H1 (cell line): ENCODE results near the gene CLEC1B. TPM values are rescaled to one million over a fixed set of nuclear protein-coding genes. Genes with fewer than 3 reads are reported as not detected.

ENCODE experiments used
- CTCF ChIA-PET: fragments of 300-600 bp; sonication (Branson Sonifier 250); formaldehyde crosslinking; loops from one replicate; lab custom pipeline; 2021; ENCODE audit not compliant: partially characterized antibody; lab: Charles Lee
- POLR2A ChIA-PET: fragments of 300-600 bp; sonication (Branson Sonifier 250); formaldehyde crosslinking; loops from one replicate; lab custom pipeline; 2021; ENCODE audit warnings: inconsistent platforms; ENCODE audit not compliant: partially characterized antibody; lab: Charles Lee
- DNase-seq, 2 experiments: peaks; one replicate each; pipeline versions ENCODE4 v3.0.0 to v3.0.0-alpha.2; 2010 to 2022; ENCODE audit warnings: low spot score in 2 of 2, low read depth in 1 of 2, mixed read lengths in 1 of 2
- FAIRE-seq: peaks from 2 replicates; lab custom pipeline; 2011; peaks lifted over from hg19 to GRCh38; lab: Jason Lieb, UNC
- H2AFZ ChIP-seq: 2 replicates; pipeline ENCODE4 v1.8.1; 2012; ENCODE audit warnings: low read length, inconsistent platforms
- H2AK5ac ChIP-seq: 2 replicates; pipeline ENCODE4 v1.6.1; 2013; ENCODE audit warnings: low read depth, low read length
- H2BK120ac ChIP-seq: replicated peaks from 2 replicates; pipeline ENCODE3; 2013; ENCODE audit warnings: low read depth, low read length, inconsistent platforms
- H2BK12ac ChIP-seq: 2 replicates; pipeline ENCODE4 v1.6.1; 2013; ENCODE audit warnings: low read depth, low read length
- H2BK15ac ChIP-seq: 2 replicates; pipeline ENCODE4 v1.6.1; 2013; ENCODE audit warnings: low read length
- H2BK20ac ChIP-seq: 2 replicates; pipeline ENCODE4 v1.6.1; 2013; ENCODE audit warnings: low read length
- H2BK5ac ChIP-seq: 2 replicates; pipeline ENCODE4 v1.6.1; 2013; ENCODE audit warnings: low read depth, low read length
- H3K14ac ChIP-seq: 2 replicates; pipeline ENCODE4 v1.6.1; 2013; ENCODE audit warnings: inconsistent platforms; ENCODE audit not compliant: insufficient read length
- H3K18ac ChIP-seq: 2 replicates; pipeline ENCODE4 v1.6.1; 2013; ENCODE audit warnings: low read length; ENCODE audit errors: extremely low read depth
- H3K23ac ChIP-seq: 2 replicates; pipeline ENCODE4 v1.6.1; 2013; ENCODE audit warnings: inconsistent platforms; ENCODE audit not compliant: insufficient read length
- H3K23me2 ChIP-seq: 2 replicates; pipeline ENCODE4 v1.6.1; 2013; ENCODE audit warnings: low read depth, low read length
- H3K27ac ChIP-seq: 2 replicates; pipeline ENCODE4 v1.6.1; 2011; ENCODE audit warnings: low read depth, low read length, inconsistent platforms
- H3K27me3 ChIP-seq, 4 experiments: replicated peaks in 1 of 4; 1 replicate in 1 of 4; 2 replicates in 3 of 4; pipeline versions ENCODE4 v1.6.1 to v1.8.1; 2011 to 2013; ENCODE audit warnings: low read length in 3 of 4, mild to moderate bottlenecking in 3 of 4, inconsistent platforms in 2 of 4, mixed read lengths in 2 of 4, moderate library complexity in 1 of 4; ENCODE audit not compliant: control insufficient read depth in 3 of 4, insufficient read depth in 3 of 4; ENCODE audit errors: extremely low read depth in 1 of 4
- H3K36me3 ChIP-seq, 4 experiments: 2 replicates each; pipeline versions ENCODE4 v1.6.1 to v1.8.1; 2011 to 2013; ENCODE audit warnings: mild to moderate bottlenecking in 4 of 4, low read length in 3 of 4, moderate library complexity in 2 of 4, control low read depth in 1 of 4, inconsistent platforms in 1 of 4; ENCODE audit not compliant: insufficient read depth in 4 of 4, control insufficient read depth in 2 of 4
- H3K4ac ChIP-seq: replicated peaks from 2 replicates; pipeline ENCODE3; 2013; ENCODE audit warnings: low read length, low read depth, mixed read lengths, inconsistent platforms; ENCODE audit not compliant: insufficient read length
- H3K4me1 ChIP-seq, 4 experiments: replicated peaks in 1 of 4; 1 replicate in 1 of 4; 2 replicates in 3 of 4; pipeline versions ENCODE4 v1.6.1 to v1.8.1; 2011 to 2013; ENCODE audit warnings: low read length in 3 of 4, inconsistent platforms in 2 of 4, mixed read lengths in 1 of 4; ENCODE audit not compliant: insufficient read depth in 4 of 4, control insufficient read depth in 3 of 4
- H3K4me2 ChIP-seq, 2 experiments: 2 replicates each; pipeline versions ENCODE4 v1.6.1 to v1.8.1; 2011 to 2013; ENCODE audit warnings: low read depth in 2 of 2, low read length in 2 of 2, control low read depth in 1 of 2, inconsistent platforms in 1 of 2, mild to moderate bottlenecking in 1 of 2; ENCODE audit not compliant: insufficient read depth in 1 of 2
- H3K4me3 ChIP-seq, 4 experiments: fragments of 200-600, 300-600 bp in 1 of 4; sonication (generic), shearing (Covaris generic), sonication (Bioruptor Twin) in 1 of 4; 2 replicates each; pipeline versions ENCODE4 v1.5.1 to v1.8.1; 2011 to 2016; ENCODE audit warnings: low read length in 4 of 4, low read depth in 3 of 4, control low read depth in 2 of 4, inconsistent platforms in 2 of 4, mild to moderate bottlenecking in 2 of 4, mixed read lengths in 1 of 4, moderate library complexity in 1 of 4; ENCODE audit not compliant: insufficient read depth in 2 of 4; ENCODE audit errors: extremely low read depth in 1 of 4
- H3K56ac ChIP-seq: replicated peaks from 2 replicates; pipeline ENCODE3; 2013; ENCODE audit warnings: low read depth, mild to moderate bottlenecking, mixed read lengths, low read length, inconsistent platforms; ENCODE audit not compliant: insufficient read length
- H3K79me1 ChIP-seq: 2 replicates; pipeline ENCODE4 v1.6.1; 2013; ENCODE audit warnings: low read depth, low read length, control low read depth
- H3K79me2 ChIP-seq, 2 experiments: 2 replicates each; pipeline versions ENCODE4 v1.6.1 to v1.8.1; 2012 to 2013; ENCODE audit warnings: low read length in 2 of 2, mild to moderate bottlenecking in 2 of 2, inconsistent platforms in 1 of 2; ENCODE audit not compliant: insufficient read depth in 2 of 2, control insufficient read depth in 1 of 2
- H3K9ac ChIP-seq, 4 experiments: replicated peaks in 1 of 4; 1 replicate in 1 of 4; 2 replicates in 3 of 4; pipeline versions ENCODE4 v1.6.1 to v1.8.1; 2011 to 2013; ENCODE audit warnings: low read depth in 3 of 4, low read length in 3 of 4, control low read depth in 2 of 4, mild to moderate bottlenecking in 2 of 4, moderate library complexity in 2 of 4, inconsistent platforms in 1 of 4; ENCODE audit errors: extremely low read depth in 1 of 4
- H3K9me3 ChIP-seq, 2 experiments: 2 replicates each; pipeline versions ENCODE4 v1.6.1 to v1.8.1; 2012 to 2013; ENCODE audit warnings: mild to moderate bottlenecking in 2 of 2, moderate library complexity in 2 of 2, control low read depth in 1 of 2, inconsistent platforms in 1 of 2, low read depth in 1 of 2, low read length in 1 of 2, mixed read lengths in 1 of 2; ENCODE audit not compliant: insufficient read depth in 2 of 2
- H4K20me1 ChIP-seq, 2 experiments: replicated peaks in 1 of 2; 2 replicates each; pipeline versions ENCODE3 to v1.8.1; 2011 to 2013; ENCODE audit warnings: inconsistent platforms in 2 of 2, low read length in 2 of 2, mild to moderate bottlenecking in 1 of 2; ENCODE audit not compliant: insufficient read depth in 2 of 2, control insufficient read depth in 1 of 2
- H4K5ac ChIP-seq: 2 replicates; pipeline ENCODE4 v1.6.1; 2013; ENCODE audit warnings: low read length, low read depth, mixed read lengths, inconsistent platforms; ENCODE audit not compliant: insufficient read length
- H4K8ac ChIP-seq: 2 replicates; pipeline ENCODE4 v1.8.0; 2013; ENCODE audit warnings: mild to moderate bottlenecking, moderate library complexity, low read length, inconsistent platforms; ENCODE audit not compliant: insufficient read depth; ENCODE audit errors: extremely low read depth
- H4K91ac ChIP-seq: replicated peaks from 2 replicates; pipeline ENCODE3; 2013; ENCODE audit warnings: low read length, mixed read lengths, inconsistent platforms; ENCODE audit not compliant: insufficient read length
- CBX5 ChIP-seq: fragments of 300-800, 300-1000 bp; sonication (generic); IDR thresholded peaks from 2 replicates; pipeline ENCODE4 v1.7.1; 2016; ENCODE audit warnings: antibody characterized with exemption, low read length, low read depth
- CEBPB ChIP-seq: IDR thresholded peaks from 2 replicates; pipeline ENCODE4 v1.6.1; 2012; ENCODE audit warnings: low read depth, low read length
- CREB1 ChIP-seq: IDR thresholded peaks from 2 replicates; pipeline ENCODE4 v1.6.1; 2012; ENCODE audit warnings: inconsistent platforms
- EP300 ChIP-seq, 2 experiments: IDR thresholded peaks; 1 replicate in 1 of 2; 2 replicates in 1 of 2; pipeline ENCODE4 v1.6.1; 2011 to 2012; ENCODE audit warnings: low read depth in 2 of 2, low read length in 2 of 2, mild to moderate bottlenecking in 2 of 2, borderline replicate concordance in 1 of 2, inconsistent platforms in 1 of 2, moderate library complexity in 1 of 2
- KDM4A ChIP-seq: IDR thresholded peaks from one replicate; pipeline ENCODE4 v1.7.1; 2012; ENCODE audit warnings: low read depth, mild to moderate bottlenecking, moderate library complexity, low read length, inconsistent platforms; ENCODE audit not compliant: severe bottlenecking
- MAFK ChIP-seq: IDR thresholded peaks from 2 replicates; pipeline ENCODE4 v1.6.1; 2012; ENCODE audit warnings: low read depth, mild to moderate bottlenecking, improper control_type of control experiment, low read length
- NANOG ChIP-seq: IDR thresholded peaks from 2 replicates; pipeline ENCODE4 v1.6.1; 2011; ENCODE audit warnings: low read length, low read depth, mild to moderate bottlenecking, inconsistent platforms; ENCODE audit not compliant: insufficient read depth, poor library complexity, severe bottlenecking
- RAD21 ChIP-seq, 2 experiments: IDR thresholded peaks in 1 of 2; conservative IDR thresholded peaks in 1 of 2; 2 replicates each; pipeline ENCODE4 v1.6.1; 2011; ENCODE audit warnings: low read depth in 2 of 2, low read length in 2 of 2, improper control_type of control experiment in 1 of 2, inconsistent platforms in 1 of 2, mild to moderate bottlenecking in 1 of 2, moderate library complexity in 1 of 2
- RBBP5 ChIP-seq: IDR thresholded peaks from 2 replicates; pipeline ENCODE4 v1.7.1; 2012; ENCODE audit warnings: low read depth, mild to moderate bottlenecking, inconsistent platforms, low read length, moderate library complexity, borderline replicate concordance
- RNF2 ChIP-seq: fragments of 200-900, 300-1000 bp; sonication (generic); IDR thresholded peaks from 2 replicates; pipeline ENCODE4 v1.7.1; 2016; ENCODE audit warnings: borderline replicate concordance, low read depth, mild to moderate bottlenecking, antibody characterized with exemption, low read length; ENCODE audit not compliant: poor library complexity, severe bottlenecking; ENCODE audit errors: missing control alignments
- SAP30 ChIP-seq: fragments of 300-600 bp; sonication (generic); IDR thresholded peaks from 2 replicates; pipeline ENCODE4 v1.7.1; 2012; ENCODE audit warnings: low read length, moderate library complexity, mild to moderate bottlenecking, inconsistent platforms; ENCODE audit not compliant: insufficient read depth, insufficient replicate concordance
- SP4 ChIP-seq: IDR thresholded peaks from 2 replicates; pipeline ENCODE4 v1.6.1; 2012; ENCODE audit warnings: low read length, inconsistent platforms
- TEAD4 ChIP-seq: IDR thresholded peaks from 2 replicates; pipeline ENCODE4 v1.6.1; 2012; ENCODE audit warnings: low read depth, low read length, inconsistent platforms, mixed read lengths
- WGBS, 2 experiments: shearing (Covaris generic) in 1 of 2; methylation state at CpG; one replicate each; pipeline versions ENCODE4 v1.1.6 to v1.1.7; 2013 to 2015; ENCODE audit warnings: low lambda C conversion rate in 2 of 2, mixed read lengths in 2 of 2, inconsistent platforms in 1 of 2, low coverage in 1 of 2, missing lambda C conversion rate in 1 of 2; ENCODE audit not compliant: insufficient replicate concordance in 2 of 2, insufficient coverage in 1 of 2, insufficient read length in 1 of 2; ENCODE audit errors: extremely low coverage in 1 of 2, missing lambda C conversion rate in 1 of 2; 5-methylcytosine and 5-hydroxymethylcytosine counted together
- polyA plus RNA-seq, 7 experiments: library from polyadenylated mRNA; depleted of rRNA in 3 of 7; stranded (reverse) in 5 of 7; unstranded in 2 of 7; fragments of >200 nt in 5 of 7; fragments of 200-250 nt in 2 of 7; gene quantifications; 1 replicate in 5 of 7; 2 replicates in 1 of 7; 4 replicates in 1 of 7; pipeline versions ENCODE4 v1.2.1 to v1.2.3, GENCODE V29; 2011 to 2013; ENCODE audit warnings: missing spikeins in 2 of 7, mixed read lengths in 2 of 7
- total RNA-seq: library from RNA; stranded (reverse); fragmentation: NEBNext Ultra II Directional; extraction: Animal tissue kit (Norgen Biotek cat#: 25700); gene quantifications from 2 replicates; pipeline ENCODE4 v1.2.1, GENCODE V29; 2021

The CLEC1B gene
- total and polyA plus RNA-seq, 2 of the 8 experiments (the other 6 are each of a cell fraction or from before 2014, with no cell fraction given), result not detected

DNA sequence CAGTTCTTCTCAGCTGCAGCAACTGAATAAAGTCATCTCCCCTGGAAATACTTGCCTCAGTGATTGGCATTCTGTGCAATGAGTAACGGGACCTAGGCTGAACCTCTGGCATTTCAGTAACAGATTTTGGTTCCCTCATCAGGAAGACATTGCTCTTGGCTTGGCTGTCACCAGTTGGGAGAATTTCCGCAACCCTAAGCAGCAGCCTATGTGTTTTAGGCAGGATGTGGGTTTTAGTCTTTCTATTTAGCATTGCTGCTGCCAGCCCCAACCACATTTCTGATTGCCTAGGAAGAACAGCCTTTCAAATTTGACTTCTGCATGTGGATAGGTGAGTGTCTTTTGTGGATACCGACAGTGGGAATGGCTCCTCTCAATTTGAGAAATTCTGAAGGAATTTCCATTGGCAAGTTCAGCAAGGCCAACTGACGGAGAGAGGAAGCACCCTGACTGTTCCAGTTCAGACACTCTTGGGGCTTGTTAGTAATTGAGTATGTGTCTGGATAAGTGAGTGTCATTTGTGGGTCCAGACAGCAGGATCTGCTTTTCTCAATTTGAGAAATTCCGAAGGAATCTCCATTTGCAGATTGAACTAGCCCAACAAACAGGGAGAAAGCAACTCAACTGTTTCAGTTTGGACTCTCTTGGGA is 47.8 kb downstream of the CLEC1B start:
- H3K23ac ChIP-seq, result no peak overlapping the region
- no peak overlapping the region for H3K9ac ChIP-seq
- H3K79me2 ChIP-seq, result no peaks in the 10 kb centered on the region
- no peak overlapping the region for H3K4ac ChIP-seq
- H3K9me3 ChIP-seq, result peaks cover 0 to 4% of the 10 kb centered on the region in 2 experiments; a peak in 2 of 4 replicates
- H3K56ac ChIP-seq, result no peak overlapping the region
- H2AK5ac ChIP-seq, result no peak overlapping the region
- H2BK15ac ChIP-seq, result no peak overlapping the region
- H3K27ac ChIP-seq, result no peak overlapping the region
- DNase-seq (no peak), FAIRE-seq (no peak)
- no peak overlapping the region for H2BK12ac ChIP-seq
- no peak overlapping the region for H2AFZ ChIP-seq
- no peak overlapping the region for H3K4me2 ChIP-seq
- ChIA-PET POLR2A (no interaction called here), CTCF (no interaction called here)
- no peak overlapping the region for H2BK120ac ChIP-seq
- H3K18ac ChIP-seq, result no peak overlapping the region
- no peaks in the 10 kb centered on the region for H3K36me3 ChIP-seq
- no peak overlapping the region for H2BK5ac ChIP-seq
- H3K14ac ChIP-seq, result no peak overlapping the region
- no peaks in the 10 kb centered on the region for H3K23me2 ChIP-seq
- no peaks in the 10 kb centered on the region for H3K27me3 ChIP-seq
- H4K91ac ChIP-seq, result no peak overlapping the region
- no peaks in the 10 kb centered on the region for H3K79me1 ChIP-seq
- 89% methylated on average over 5 of the region's 5 CpGs; no CpG with 5 or more reads in 1 of the 2 experiments for WGBS, 2 experiments
- H3K4me1 ChIP-seq, result no peaks in the 10 kb centered on the region
- no peaks in the 10 kb centered on the region for H4K20me1 ChIP-seq
- no peak overlapping the region for H3K4me3 ChIP-seq
- H4K8ac ChIP-seq, result no peak overlapping the region
- no peak overlapping the region for H4K5ac ChIP-seq
- H2BK20ac ChIP-seq, result no peak overlapping the region
- TF ChIP-seq CREB1 (no peak), RNF2 (no peak), EP300 (IDR thresholded peaks at IDR 0.05; ENCODE audit: borderline replicate concordance in 1 of 2, low read depth in 2 of 2, low read length in 2 of 2) (no peak), TEAD4 (no peak), SP4 (no peak), RBBP5 (no peak), CBX5 (no peak), MAFK (no peak), KDM4A (no peak), RAD21 (IDR thresholded peaks at IDR 0.05 in 1 of 2, conservative IDR thresholded peaks at IDR 0.05 in 1 of 2; ENCODE audit: low read depth in 2 of 2, low read length in 2 of 2) (no peak), CEBPB (no peak), SAP30 (no peak), NANOG (no peak)
